ENCODE measurements around the gene SHLD1.
A peak's percentile ranks its signal among the peaks of the same experiment; 100 is the strongest.

SHLD1 gene

GRCh38 chr20:5835871-5836270, 85.7 kb downstream of the SHLD1 start:
- TF ChIP-seq GATA2 (IDR thresholded peaks at IDR 0.05; ENCODE audit: low read depth, low read length) (no peak), GATA3 (IDR thresholded peaks at IDR 0.05; ENCODE audit: low read depth, low read length) (no peak)

- TF ChIP-seq GATA3 (IDR thresholded peaks at IDR 0.05; ENCODE audit: low read depth, low read length) (no peak), GATA2 (IDR thresholded peaks at IDR 0.05; ENCODE audit: low read depth, low read length) (no peak)
These were observed 86.4 kb downstream of the SHLD1 start for GRCh38 chr20:5836569-5836968.

- no peak for TF ChIP-seq GATA3 (IDR thresholded peaks at IDR 0.05; ENCODE audit: low read depth, low read length)
- TF ChIP-seq GATA2 (IDR thresholded peaks at IDR 0.05; ENCODE audit: low read depth, low read length) = no peak
These were observed 90.3 kb downstream of the SHLD1 start for GRCh38 chr20:5840411-5841002.

- TF ChIP-seq GATA2 (IDR thresholded peaks at IDR 0.05; ENCODE audit: low read depth, low read length) (no peak), GATA3 (IDR thresholded peaks at IDR 0.05; ENCODE audit: low read depth, low read length) (no peak)
These were observed 91.3 kb downstream of the SHLD1 start for GRCh38 chr20:5841522-5841921.

GRCh38 chr20:5842465-5842864, 92.3 kb downstream of the SHLD1 start:
- TF ChIP-seq GATA3 (IDR thresholded peaks at IDR 0.05; ENCODE audit: low read depth, low read length) = no peak
- no peak for TF ChIP-seq GATA2 (IDR thresholded peaks at IDR 0.05; ENCODE audit: low read depth, low read length)

GRCh38 chr20:5843054-5843592, 92.9 kb downstream of the SHLD1 start:
- TF ChIP-seq GATA2 (IDR thresholded peaks at IDR 0.05; ENCODE audit: low read depth, low read length) (no peak), GATA3 (IDR thresholded peaks at IDR 0.05; ENCODE audit: low read depth, low read length) (no peak)

GRCh38 chr20:5844063-5844681, 94.0 kb downstream of the SHLD1 start:
- TF ChIP-seq GATA3 (IDR thresholded peaks at IDR 0.05; ENCODE audit: low read depth, low read length) (no peak), GATA2 (IDR thresholded peaks at IDR 0.05; ENCODE audit: low read depth, low read length) (no peak)

GRCh38 chr20:5845681-5846615, 95.7 kb downstream of the SHLD1 start:
- peak; percentile 31; the same call in 1 of the 2 replicates for TF ChIP-seq GATA2 (IDR thresholded peaks at IDR 0.05; ENCODE audit: low read depth, low read length)
- TF ChIP-seq GATA3 (IDR thresholded peaks at IDR 0.05; ENCODE audit: low read depth, low read length) = 0 out of 2 replicates have a peak, but pooled peaks have one; percentile 55

- TF ChIP-seq GATA2 (IDR thresholded peaks at IDR 0.05; ENCODE audit: low read depth, low read length) (no peak), GATA3 (IDR thresholded peaks at IDR 0.05; ENCODE audit: low read depth, low read length) (no peak)
These were observed 98.7 kb downstream of the SHLD1 start for GRCh38 chr20:5848711-5849505.

- no peak for TF ChIP-seq GATA2 (IDR thresholded peaks at IDR 0.05; ENCODE audit: low read depth, low read length)
- no peak for TF ChIP-seq GATA3 (IDR thresholded peaks at IDR 0.05; ENCODE audit: low read depth, low read length)
These were observed 105.7 kb downstream of the SHLD1 start for GRCh38 chr20:5855939-5856338.

GRCh38 chr20:5859608-5860007, 109.4 kb downstream of the SHLD1 start:
- TF ChIP-seq GATA2 (IDR thresholded peaks at IDR 0.05; ENCODE audit: low read depth, low read length) = no peak
- TF ChIP-seq GATA3 (IDR thresholded peaks at IDR 0.05; ENCODE audit: low read depth, low read length) = no peak

GRCh38 chr20:5862703-5863039, 112.5 kb downstream of the SHLD1 start:
- no peak for TF ChIP-seq GATA2 (IDR thresholded peaks at IDR 0.05; ENCODE audit: low read depth, low read length)
- TF ChIP-seq GATA3 (IDR thresholded peaks at IDR 0.05; ENCODE audit: low read depth, low read length) = no peak

GRCh38 chr20:5863040-5863833, 113.0 kb downstream of the SHLD1 start:
- no peak for TF ChIP-seq GATA3 (IDR thresholded peaks at IDR 0.05; ENCODE audit: low read depth, low read length)
